PC-9 (cell line): ENCODE data around the gene USH1C.

Experiments used
- CTCF ChIP-seq: fragments of 200-600 bp; sonication (generic); conservative IDR thresholded peaks from 2 replicates; pipeline ENCODE4 v1.6.1; 2017; ENCODE audit warnings: mixed run types, antibody characterized with exemption, mild to moderate bottlenecking, moderate library complexity
- EZH2 ChIP-seq: fragments of 200-600 bp; sonication (generic); IDR thresholded peaks from 2 replicates; pipeline ENCODE4 v1.8.0; 2017; ENCODE audit warnings: antibody characterized with exemption, low read depth

- TF ChIP-seq CTCF (no peak), EZH2 (no peak)
Measured at GRCh38 chr11:17585911-17586695, 41.9 kb upstream of the USH1C start.
